Central memory CD8-positive, alpha-beta T cell (primary cell): ENCODE data around the gene SPATA3.

ENCODE experiments used
- ATAC-seq: fragments of 150-1000 bp; cut with Tn5 transposase; replicated peaks from 2 replicates; pipeline ENCODE4 v1.10.0; 2022; ENCODE audit warnings: mild to moderate bottlenecking, moderate FRiP score, moderate number of reproducible peaks; ENCODE audit not compliant: poor library complexity, severe bottlenecking; ENCODE audit errors: extremely low read depth
- DNase-seq, 2 donors: peaks; one replicate each; pipeline ENCODE4 v3.0.0; 2021; ENCODE audit warnings: low spot score in 2 of 2
- H3K27ac Mint-ChIP-seq: one replicate; pipeline ENCODE4 v1.8.0; 2022; ENCODE audit warnings: low read depth, mild to moderate bottlenecking, moderate library complexity, mixed read lengths
- H3K27me3 Mint-ChIP-seq: one replicate; pipeline ENCODE4 v1.8.0; 2022; ENCODE audit warnings: mixed read lengths
- H3K36me3 Mint-ChIP-seq: one replicate; pipeline ENCODE4 v1.8.0; 2022; ENCODE audit warnings: mild to moderate bottlenecking, moderate library complexity, mixed read lengths; ENCODE audit not compliant: insufficient read depth
- H3K4me1 Mint-ChIP-seq: one replicate; pipeline ENCODE4 v1.8.0; 2022; ENCODE audit warnings: mixed read lengths
- H3K4me3 Mint-ChIP-seq: one replicate; pipeline ENCODE4 v1.8.0; 2022; ENCODE audit warnings: mild to moderate bottlenecking, moderate library complexity, mixed read lengths
- H3K9me3 Mint-ChIP-seq: one replicate; pipeline ENCODE4 v1.8.0; 2022; ENCODE audit warnings: mixed read lengths

SPATA3 gene

DNA sequence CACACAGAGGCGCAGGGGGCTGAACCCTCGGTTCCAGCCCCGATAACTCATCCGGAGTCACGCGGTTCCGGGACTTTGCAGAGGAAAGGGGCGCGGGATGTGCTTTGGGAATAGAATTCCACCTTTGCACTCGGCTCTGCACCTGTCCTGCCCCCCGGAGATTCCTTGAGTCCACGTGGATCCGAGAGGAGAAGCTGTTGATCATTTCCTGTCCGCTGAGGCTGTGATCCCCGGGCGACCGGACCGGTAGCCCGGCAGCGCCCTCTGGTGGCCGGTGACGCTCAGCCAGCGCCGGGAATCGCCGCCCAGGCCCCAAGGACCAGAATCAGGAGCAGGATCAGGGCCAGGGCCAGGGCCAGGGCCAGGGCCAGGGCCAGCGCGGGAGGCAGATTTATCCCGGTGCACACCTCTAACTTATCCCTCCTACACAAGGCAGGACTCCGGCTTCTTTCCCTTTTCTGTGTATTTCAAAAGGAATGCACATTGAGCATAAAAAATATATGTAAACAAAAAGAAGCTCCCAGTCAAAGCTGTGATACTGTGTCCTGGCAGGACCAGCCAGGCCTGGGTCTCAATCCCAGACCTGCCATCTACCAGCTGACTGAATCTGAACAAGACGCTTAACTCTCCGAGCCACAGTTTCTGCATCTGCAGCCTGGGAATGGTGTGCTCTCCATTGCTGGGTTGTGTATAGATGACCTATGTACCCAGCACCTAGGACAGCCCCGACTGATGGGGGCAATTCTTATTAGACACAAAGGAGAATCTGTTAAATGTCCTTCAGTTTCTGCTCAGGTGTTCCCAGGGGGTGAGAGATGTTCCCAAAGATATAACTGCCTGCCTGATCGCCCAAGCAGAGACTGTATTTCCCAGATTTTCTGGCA lies 8.5 kb upstream of the SPATA3 start:
- H3K27me3 Mint-ChIP-seq: peaks cover 19% of the 10 kb centered on the region
- no peaks in the 10 kb centered on the region for H3K36me3 Mint-ChIP-seq
- no peaks in the 10 kb centered on the region for H3K9me3 Mint-ChIP-seq
- peak overlapping the region; percentile 31 for H3K4me3 Mint-ChIP-seq
- ATAC-seq (peak; percentile 56), DNase-seq (peak; percentile 56 to 72)
- H3K27ac Mint-ChIP-seq: no peak overlapping the region
- peaks cover 17% of the 10 kb centered on the region for H3K4me1 Mint-ChIP-seq

DNA sequence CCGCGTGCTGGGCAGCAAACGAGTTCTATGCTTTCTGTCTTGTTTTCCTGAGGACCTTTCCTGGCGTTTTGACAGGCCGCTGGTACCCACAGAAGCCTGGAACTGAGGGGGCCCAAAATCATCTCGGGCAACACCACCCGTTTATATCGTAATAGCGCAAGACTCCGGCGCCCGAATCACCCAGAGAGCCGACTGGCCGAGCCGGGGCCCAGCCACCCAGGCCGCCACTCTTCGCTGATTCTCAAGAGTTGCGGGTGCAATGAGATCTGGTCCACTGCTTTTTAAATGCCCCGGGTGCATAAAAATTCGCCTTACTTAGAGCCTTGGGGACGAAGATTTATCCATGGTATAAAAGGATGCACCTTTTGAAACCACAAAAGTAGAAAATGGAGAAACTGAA lies 6.2 kb upstream of the SPATA3 start:
- Mint-ChIP-seq H3K36me3 (no peaks in the 10 kb centered on the region), H3K27me3 (peaks cover 43% of the 10 kb centered on the region), H3K27ac (no peak overlapping the region), H3K4me3 (no peak overlapping the region), H3K4me1 (peaks cover 9% of the 10 kb centered on the region), H3K9me3 (no peaks in the 10 kb centered on the region)
- no peak for ATAC-seq
- DNase-seq: no peak

DNA sequence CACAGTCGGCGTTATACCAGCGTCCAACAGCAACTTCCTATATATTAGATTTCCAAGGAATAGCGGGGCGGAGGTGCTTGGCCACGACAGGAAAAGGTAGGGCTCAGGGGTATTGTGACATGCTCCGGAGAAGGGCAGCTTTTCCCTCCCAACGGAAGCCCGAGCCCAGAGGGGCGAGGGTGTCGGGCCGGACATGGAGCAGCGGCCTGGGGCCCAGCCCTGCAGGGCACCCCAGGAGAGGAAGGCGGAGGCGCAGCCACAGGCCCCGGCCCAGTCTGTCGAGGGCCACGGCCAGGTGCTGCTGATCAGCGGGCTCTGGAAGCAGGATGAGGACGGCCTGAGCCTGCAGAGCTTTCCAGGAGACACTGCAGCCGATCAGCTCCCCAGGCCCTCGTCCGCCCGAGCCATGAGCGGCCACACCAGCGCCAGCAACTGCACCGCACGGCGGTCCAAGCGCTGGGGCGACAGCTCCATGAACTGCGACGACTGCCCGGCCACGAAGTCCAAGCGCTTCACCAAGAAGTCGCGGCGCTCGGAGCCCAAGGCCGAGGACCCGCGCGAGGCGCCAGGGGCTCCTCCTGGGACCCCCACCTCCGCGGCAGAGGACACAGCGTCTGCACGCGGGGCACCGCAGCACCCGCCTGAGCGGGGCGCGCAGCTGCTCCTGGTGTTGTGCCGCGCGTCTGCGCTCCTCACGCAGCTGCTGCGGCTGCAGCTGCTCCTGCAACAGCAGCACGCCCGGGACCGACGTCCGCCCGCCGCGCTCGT lies 5.6 kb upstream of the SPATA3 start:
- Mint-ChIP-seq H3K4me1 (peaks cover 4% of the 10 kb centered on the region), H3K36me3 (no peaks in the 10 kb centered on the region), H3K27ac (no peak overlapping the region), H3K9me3 (no peaks in the 10 kb centered on the region), H3K4me3 (no peak overlapping the region), H3K27me3 (peaks cover 49% of the 10 kb centered on the region)
- DNase-seq (no peak), ATAC-seq (no peak)

DNA sequence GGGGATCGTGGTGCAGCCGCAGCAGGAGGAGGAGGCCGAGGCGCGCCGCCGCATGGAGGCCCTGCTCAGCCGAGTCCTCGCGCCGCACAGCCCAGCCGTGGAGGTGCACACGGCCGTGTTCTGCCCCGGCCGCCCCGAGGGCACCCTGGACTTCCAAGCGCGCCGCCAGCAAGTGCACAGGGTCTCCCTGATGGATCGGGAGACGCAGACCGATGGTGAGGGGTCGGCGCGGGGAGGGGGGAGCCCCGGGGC lies 5.1 kb upstream of the SPATA3 start:
- Mint-ChIP-seq H3K36me3 (no peaks in the 10 kb centered on the region), H3K27ac (no peak overlapping the region), H3K27me3 (peaks cover 54% of the 10 kb centered on the region), H3K4me1 (no peaks in the 10 kb centered on the region), H3K4me3 (no peak overlapping the region), H3K9me3 (no peaks in the 10 kb centered on the region)
- DNase-seq: no peak
- no peak for ATAC-seq

DNA sequence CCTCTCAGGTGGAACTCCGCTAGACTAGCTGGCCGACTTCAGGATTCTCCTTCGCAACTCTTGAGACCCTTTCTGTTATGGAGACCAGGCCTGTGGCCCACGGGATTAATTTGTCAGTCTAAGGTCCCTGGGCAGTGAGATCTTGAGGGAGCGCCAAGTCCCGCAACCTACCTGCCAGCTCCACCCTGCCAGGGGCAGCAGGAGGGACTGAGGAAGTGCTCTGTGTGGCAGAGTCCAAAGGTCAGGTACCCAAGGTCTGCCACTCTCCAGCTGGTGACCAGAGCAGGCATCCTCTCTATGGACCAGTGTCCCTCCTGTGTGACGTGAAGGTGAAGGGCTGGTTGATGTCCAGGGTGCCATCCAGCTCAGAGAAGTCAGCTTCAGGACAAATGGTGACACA lies 4.3 kb upstream of the SPATA3 start:
- H3K36me3 Mint-ChIP-seq: peaks cover 3% of the 10 kb centered on the region
- DNase-seq (no peak), ATAC-seq (no peak)
- H3K27me3 Mint-ChIP-seq: peaks cover 62% of the 10 kb centered on the region
- H3K27ac Mint-ChIP-seq: no peak overlapping the region
- no peaks in the 10 kb centered on the region for H3K4me1 Mint-ChIP-seq
- H3K9me3 Mint-ChIP-seq: no peaks in the 10 kb centered on the region
- no peak overlapping the region for H3K4me3 Mint-ChIP-seq

DNA sequence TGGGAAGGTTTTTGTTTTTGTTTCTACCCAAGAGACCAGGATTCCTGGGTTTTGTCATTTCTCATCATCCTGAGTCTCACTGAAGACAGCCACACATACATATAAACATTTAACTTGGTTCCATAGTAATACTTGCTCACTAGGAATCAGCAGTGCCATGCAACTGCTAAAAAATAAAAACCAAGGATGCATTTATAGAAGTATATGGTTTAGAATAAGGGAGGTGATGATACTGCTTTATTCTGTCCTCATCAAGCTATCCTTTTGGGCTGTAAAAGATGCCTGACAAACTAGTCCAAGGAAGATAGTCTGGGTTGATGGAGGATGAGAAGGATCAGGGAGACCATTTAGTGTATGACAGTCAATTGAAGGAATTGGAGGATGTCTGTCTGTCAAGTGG lies 740 bp downstream of the SPATA3 start:
- no peak for ATAC-seq

DNA sequence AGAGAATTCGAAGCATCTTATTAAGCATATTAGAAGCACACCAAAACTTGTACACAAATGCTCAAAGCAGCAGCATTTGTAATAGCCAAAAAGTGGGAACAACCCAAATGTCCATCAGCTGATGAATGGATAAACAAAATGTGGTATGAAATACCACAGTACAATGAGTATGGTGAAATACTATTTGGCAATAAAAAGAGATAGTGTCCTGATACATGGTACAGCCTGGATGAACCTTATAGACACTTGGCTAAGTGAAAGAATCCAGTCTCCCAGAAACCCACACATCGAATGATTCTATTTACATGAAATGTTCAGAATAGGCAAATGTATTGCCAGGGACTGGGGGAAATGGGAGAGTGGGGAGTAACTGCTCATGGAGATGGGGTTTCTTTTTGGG lies 3.0 kb downstream of the SPATA3 start:
- DNase-seq (no peak), ATAC-seq (no peak)
- H3K27ac Mint-ChIP-seq: no peak overlapping the region
- peaks cover 3% of the 10 kb centered on the region for H3K36me3 Mint-ChIP-seq
- no peak overlapping the region for H3K4me3 Mint-ChIP-seq
- no peaks in the 10 kb centered on the region for H3K4me1 Mint-ChIP-seq
- H3K27me3 Mint-ChIP-seq: peaks cover 83% of the 10 kb centered on the region
- H3K9me3 Mint-ChIP-seq: no peaks in the 10 kb centered on the region

More for the DNA sequence above, 740 bp downstream of the SPATA3 start:
- Mint-ChIP-seq H3K9me3 (no peaks in the 10 kb centered on the region), H3K27me3 (peaks cover 100% of the 10 kb centered on the region), H3K27ac (peak overlapping the region; percentile 54), H3K4me1 (no peaks in the 10 kb centered on the region), H3K4me3 (no peak overlapping the region), H3K36me3 (peaks cover 3% of the 10 kb centered on the region)
- DNase-seq: no peak

DNA sequence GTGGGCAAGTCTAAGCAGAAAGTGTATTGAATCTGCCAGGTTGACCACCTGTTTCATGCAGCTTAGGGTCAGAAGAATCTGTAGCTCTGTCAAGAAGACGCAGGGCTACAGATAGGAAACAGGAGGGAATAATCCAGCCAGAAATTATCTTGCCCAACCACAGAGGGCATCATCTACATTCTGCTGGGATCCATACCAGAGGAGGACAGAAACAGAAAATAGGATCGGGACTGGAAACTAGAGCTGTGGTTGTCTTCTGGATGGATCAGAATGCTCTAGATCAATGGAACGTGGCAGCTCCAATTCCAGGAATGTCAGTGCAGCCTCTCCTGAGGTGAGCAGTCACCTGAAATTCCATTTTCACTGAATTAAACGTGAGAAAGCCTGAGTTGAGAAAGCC lies 3.6 kb downstream of the SPATA3 start:
- peaks cover 77% of the 10 kb centered on the region for H3K27me3 Mint-ChIP-seq
- DNase-seq (no peak), ATAC-seq (no peak)
- H3K9me3 Mint-ChIP-seq: no peaks in the 10 kb centered on the region
- H3K36me3 Mint-ChIP-seq: peaks cover 3% of the 10 kb centered on the region
- H3K4me1 Mint-ChIP-seq: no peaks in the 10 kb centered on the region
- no peak overlapping the region for H3K4me3 Mint-ChIP-seq
- H3K27ac Mint-ChIP-seq: no peak overlapping the region

DNA sequence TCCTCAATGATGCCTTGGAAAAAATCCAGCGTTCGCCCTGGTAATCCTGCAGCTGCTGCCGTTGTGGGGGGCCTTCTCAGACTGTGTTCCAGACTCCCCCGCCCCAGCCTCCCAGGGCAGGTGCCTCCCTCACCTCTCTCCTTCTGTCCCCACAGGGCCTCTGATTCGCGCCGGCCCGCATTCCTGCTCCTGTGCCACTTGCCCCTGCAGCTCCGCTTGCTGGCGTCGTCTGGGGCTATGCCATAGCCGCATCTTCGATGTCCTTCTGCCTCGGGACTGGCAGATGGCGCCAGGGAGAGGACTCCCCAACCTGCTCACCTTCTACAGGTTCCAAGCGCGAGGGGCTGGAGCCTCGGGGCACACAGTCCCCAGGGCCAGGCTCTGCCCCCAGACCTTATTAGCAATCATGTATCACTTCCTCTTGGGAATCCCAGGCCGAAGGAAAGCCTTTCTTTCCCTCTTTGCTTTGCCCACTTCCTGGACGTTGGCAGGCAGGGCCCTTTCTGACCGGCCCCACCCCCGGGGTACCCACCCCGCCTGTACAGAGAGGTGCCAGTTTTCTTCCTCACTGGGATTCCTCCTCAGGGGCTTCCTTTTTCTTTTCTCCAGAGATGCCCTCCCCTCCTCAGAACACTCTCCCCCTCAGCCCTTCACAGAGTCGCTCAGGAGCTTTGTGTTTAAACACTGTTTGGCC lies 4.4 kb downstream of the SPATA3 start:
- Mint-ChIP-seq H3K9me3 (peaks cover 7% of the 10 kb centered on the region), H3K4me3 (no peak overlapping the region), H3K36me3 (peaks cover 3% of the 10 kb centered on the region), H3K27me3 (peaks cover 68% of the 10 kb centered on the region), H3K4me1 (no peaks in the 10 kb centered on the region), H3K27ac (no peak overlapping the region)
- no peak for ATAC-seq
- DNase-seq: no peak

DNA sequence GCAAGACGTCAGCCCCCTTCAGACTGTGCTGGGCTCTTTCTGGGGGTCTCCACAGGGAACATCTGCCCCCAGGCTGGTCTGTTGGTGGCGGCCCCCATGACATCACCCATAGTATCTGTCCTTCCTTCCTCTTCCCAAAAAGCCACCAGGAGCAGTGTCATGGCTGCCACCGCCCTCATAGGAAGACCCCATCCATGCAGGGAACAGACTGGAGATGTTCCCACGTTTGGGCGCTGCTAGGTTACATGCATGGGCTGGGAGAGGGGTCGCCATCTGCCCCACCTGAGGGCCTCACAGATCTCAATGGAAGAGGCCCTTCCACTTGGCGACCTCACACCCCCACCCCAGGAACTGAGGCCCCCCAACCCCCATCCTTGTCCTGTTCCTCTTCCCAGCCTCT lies 5.1 kb downstream of the SPATA3 start:
- H3K36me3 Mint-ChIP-seq: peaks cover 3% of the 10 kb centered on the region
- DNase-seq (no peak), ATAC-seq (no peak)
- no peak overlapping the region for H3K4me3 Mint-ChIP-seq
- H3K4me1 Mint-ChIP-seq: no peaks in the 10 kb centered on the region
- no peak overlapping the region for H3K27ac Mint-ChIP-seq
- H3K27me3 Mint-ChIP-seq: peaks cover 61% of the 10 kb centered on the region
- peaks cover 11% of the 10 kb centered on the region for H3K9me3 Mint-ChIP-seq

DNA sequence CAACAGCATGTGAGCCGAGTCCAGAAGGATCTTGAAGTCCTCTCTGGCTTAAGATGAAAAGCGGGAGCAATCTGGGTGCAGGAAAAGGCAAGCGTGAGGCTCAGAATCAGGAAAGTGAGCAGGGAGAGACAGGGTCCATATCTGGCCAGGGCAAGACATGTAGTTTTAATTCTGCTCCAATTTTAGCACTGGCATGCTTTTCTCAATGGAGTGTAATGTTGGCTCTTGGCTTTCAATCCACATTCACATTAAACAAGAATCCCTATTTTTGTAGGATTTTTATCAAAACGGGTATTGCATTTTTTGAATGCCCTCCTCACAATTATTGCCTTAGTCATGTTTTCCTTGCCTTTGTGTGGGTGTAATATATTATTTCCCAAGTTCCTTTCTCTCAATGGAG lies 6.0 kb downstream of the SPATA3 start:
- Mint-ChIP-seq H3K9me3 (peaks cover 11% of the 10 kb centered on the region), H3K36me3 (no peaks in the 10 kb centered on the region), H3K27me3 (peaks cover 53% of the 10 kb centered on the region), H3K27ac (no peak overlapping the region), H3K4me1 (no peaks in the 10 kb centered on the region), H3K4me3 (no peak overlapping the region)
- DNase-seq (no peak), ATAC-seq (no peak)

DNA sequence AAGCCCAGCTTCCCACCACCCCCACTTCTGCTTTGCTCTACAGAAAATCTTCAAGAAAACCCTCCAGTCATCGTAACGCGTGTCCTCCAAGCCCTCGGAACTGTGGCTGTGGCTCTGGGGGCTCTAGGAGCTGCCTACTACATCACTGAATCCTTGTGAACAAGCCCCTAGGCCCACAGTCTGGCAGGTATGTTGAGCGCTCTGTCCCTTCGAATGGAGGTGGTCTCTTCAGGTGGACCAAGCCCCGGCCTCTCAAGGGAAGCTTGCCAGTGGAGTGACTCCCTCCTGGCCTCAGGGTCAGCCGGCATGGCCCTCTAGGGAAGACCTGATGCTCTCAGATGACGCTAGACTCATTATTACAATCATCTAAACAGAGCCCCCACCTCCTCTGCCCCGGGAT lies 6.7 kb downstream of the SPATA3 start:
- Mint-ChIP-seq H3K27ac (no peak overlapping the region), H3K4me3 (no peak overlapping the region)
- DNase-seq: no peak

DNA sequence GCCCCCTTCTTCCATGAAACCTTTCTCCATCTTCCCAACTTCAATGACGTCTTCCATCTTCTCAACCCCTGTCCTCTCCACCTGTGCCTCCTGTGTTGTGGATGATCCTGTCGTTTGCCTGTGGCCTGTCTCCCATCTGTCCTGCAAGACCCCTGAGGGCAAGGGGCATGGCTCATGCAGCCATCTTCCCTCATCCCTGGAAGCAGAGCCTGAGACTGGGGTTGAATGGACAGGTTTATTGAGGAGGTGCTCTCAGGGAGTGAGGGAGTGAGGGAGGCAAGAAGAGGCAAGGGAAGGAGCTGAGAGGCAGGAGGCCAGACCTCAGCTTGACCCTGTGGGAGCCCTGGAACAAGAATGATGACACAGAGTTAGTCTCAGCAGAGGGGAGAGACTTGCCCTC lies 7.3 kb downstream of the SPATA3 start:
- peaks cover 40% of the 10 kb centered on the region for H3K27me3 Mint-ChIP-seq
- DNase-seq (no peak), ATAC-seq (no peak)
- H3K9me3 Mint-ChIP-seq: peaks cover 11% of the 10 kb centered on the region
- no peak overlapping the region for H3K27ac Mint-ChIP-seq
- H3K36me3 Mint-ChIP-seq: no peaks in the 10 kb centered on the region
- H3K4me1 Mint-ChIP-seq: no peaks in the 10 kb centered on the region
- H3K4me3 Mint-ChIP-seq: no peak overlapping the region

More for the DNA sequence above, 6.7 kb downstream of the SPATA3 start:
- no peak for ATAC-seq
- peaks cover 11% of the 10 kb centered on the region for H3K9me3 Mint-ChIP-seq
- no peaks in the 10 kb centered on the region for H3K4me1 Mint-ChIP-seq
- no peaks in the 10 kb centered on the region for H3K36me3 Mint-ChIP-seq
- H3K27me3 Mint-ChIP-seq: peaks cover 45% of the 10 kb centered on the region
